Smooth muscle cell (in vitro differentiated cells): ENCODE results near the gene EFCAB7. TPM values are rescaled to one million over a fixed set of nuclear protein-coding genes. Genes with fewer than 3 reads are reported as not detected.

Experiments
- DNase-seq: peaks from one replicate; lab custom pipeline; 2025; ENCODE audit not compliant: unreplicated experiment; lab: John Stamatoyannopoulos, UW
- H2AFZ ChIP-seq: fragments of 200-600 bp; sonication (generic); 2 replicates; pipeline ENCODE4 v1.6.0; 2016; ENCODE audit warnings: antibody characterized with exemption, low read depth, mild to moderate bottlenecking
- H3F3A ChIP-seq: fragments of 200-600 bp; sonication (generic); 2 replicates; pipeline ENCODE4 v1.6.0; 2017; ENCODE audit warnings: antibody characterized with exemption, low read depth
- H3K27ac ChIP-seq: fragments of 200-600 bp; sonication (generic); 2 replicates; pipeline ENCODE4 v1.5.1; 2016; ENCODE audit warnings: low read depth, mild to moderate bottlenecking
- H3K27me3 ChIP-seq: fragments of 200-600 bp; sonication (generic); 2 replicates; pipeline ENCODE4 v1.6.1; 2016; ENCODE audit warnings: low read depth, mild to moderate bottlenecking
- H3K36me3 ChIP-seq: fragments of 200-600 bp; sonication (generic); 2 replicates; pipeline ENCODE4 v1.5.1; 2016; ENCODE audit warnings: low read depth
- H3K4me1 ChIP-seq: fragments of 200-600 bp; sonication (generic); 2 replicates; pipeline ENCODE4 v1.5.1; 2016; ENCODE audit warnings: low read depth
- H3K4me2 ChIP-seq: fragments of 200-600 bp; sonication (generic); 2 replicates; pipeline ENCODE4 v1.6.0; 2016; ENCODE audit warnings: mild to moderate bottlenecking
- H3K4me3 ChIP-seq: fragments of 200-600 bp; sonication (generic); 2 replicates; pipeline ENCODE4 v1.5.1; 2016; ENCODE audit warnings: mild to moderate bottlenecking
- H3K79me2 ChIP-seq: fragments of 200-600 bp; sonication (generic); 2 replicates; pipeline ENCODE4 v1.6.0; 2016; ENCODE audit warnings: low read depth, mild to moderate bottlenecking
- H3K9ac ChIP-seq: fragments of 200-600 bp; sonication (generic); 2 replicates; pipeline ENCODE4 v1.6.0; 2016; ENCODE audit warnings: low read depth
- H3K9me3 ChIP-seq: fragments of 200-600 bp; sonication (generic); replicated peaks from 2 replicates; pipeline ENCODE4 v1.5.1; 2016; ENCODE audit warnings: low read depth
- H4K20me1 ChIP-seq: fragments of 200-600 bp; sonication (generic); 2 replicates; pipeline ENCODE4 v1.6.0; 2016; ENCODE audit warnings: low read depth
- CTCF ChIP-seq: fragments of 200-600 bp; sonication (generic); IDR thresholded peaks from 2 replicates; pipeline ENCODE4 v1.5.1; 2017; ENCODE audit warnings: borderline replicate concordance, mild to moderate bottlenecking, antibody characterized with exemption; ENCODE audit not compliant: insufficient read depth, poor library complexity, severe bottlenecking
- WGBS: methylation state at CpG from one replicate; pipeline ENCODE4 v1.1.7; 2016; ENCODE audit warnings: low lambda C conversion rate; 5-methylcytosine and 5-hydroxymethylcytosine counted together
- polyA plus RNA-seq: library from polyadenylated mRNA; unstranded; fragments of >200 nt; fragmentation: Nextera tagmentation; extraction: Ambion mirVana; gene quantifications from 2 replicates; pipeline ENCODE4 v1.2.1, GENCODE V29; 2016
- small RNA-seq: library from RNA; depleted of rRNA; stranded (forward); fragments of <200 nt; gene quantifications from one replicate; pipeline ENCODE3, GENCODE V24; 2014
- total RNA-seq: library from RNA; depleted of rRNA; stranded (reverse); fragments of >200 nt; gene quantifications from 2 replicates; pipeline ENCODE4 v1.2.3, GENCODE V29; 2014

EFCAB7 gene
- total and polyA plus RNA-seq, 2 experiments from 2014 or later, result 3.5 to 5.4 TPM

GRCh38 chr1:63621698-63622097, 98.4 kb downstream of the EFCAB7 start:
- H2AFZ ChIP-seq, result no peak overlapping the region
- H3K36me3 ChIP-seq, result no peaks in the 10 kb centered on the region
- no peak overlapping the region for H3K27ac ChIP-seq
- H3K4me3 ChIP-seq, result no peak overlapping the region
- peaks cover 3% of the 10 kb centered on the region for H3K79me2 ChIP-seq
- WGBS, result 86% methylated on average over 6 of the region's 6 CpGs
- no peaks in the 10 kb centered on the region for H3K27me3 ChIP-seq
- TF ChIP-seq CTCF, result no peak
- H3K9ac ChIP-seq, result no peak overlapping the region
- H4K20me1 ChIP-seq, result peaks cover 99% of the 10 kb centered on the region
- H3K9me3 ChIP-seq, result no peaks in the 10 kb centered on the region
- peaks cover 27% of the 10 kb centered on the region for H3K4me1 ChIP-seq
- H3F3A ChIP-seq, result no peaks in the 10 kb centered on the region
- DNase-seq, result no peak
- H3K4me2 ChIP-seq, result no peak overlapping the region

Small RNAs within 50 kb of the gene (small RNA-seq; reads per million reads assigned to genes)
- not detected for gene RF02105
- gene RF02106, result not detected
- not detected for gene RF02107
- gene RF02108, result not detected
- not detected for gene RF02109
- gene RF02110, result not detected
- not detected for gene RN7SL488P
- gene RNU7-123P, result not detected

Other genes starting within 250 kb of the EFCAB7 start
- gene FOXD3, start 201.0 kb upstream of the EFCAB7 start, total RNA-seq, result not detected in 2 replicates
- gene FOXD3, start 201.0 kb upstream of the EFCAB7 start, polyA plus RNA-seq, result not detected in 2 replicates
- gene ALG6, start 155.9 kb upstream of the EFCAB7 start, total RNA-seq, result 20.5 and 20.6 TPM in 2 replicates
- 11.9 and 13.3 TPM in 2 replicates for gene ALG6, start 155.9 kb upstream of the EFCAB7 start, polyA plus RNA-seq
- 35.5 and 41.1 TPM in 2 replicates for gene ITGB3BP, start 300 bp upstream of the EFCAB7 start, total RNA-seq
- 23.4 and 27.7 TPM in 2 replicates for gene ITGB3BP, start 300 bp upstream of the EFCAB7 start, polyA plus RNA-seq
- gene PGM1, start 69.9 kb downstream of the EFCAB7 start, total RNA-seq, result 72.7 and 75.3 TPM in 2 replicates
- 82.6 and 87.6 TPM in 2 replicates for gene PGM1, start 69.9 kb downstream of the EFCAB7 start, polyA plus RNA-seq